HFFc6 (cell line): ENCODE results near the gene KLF3. TPM values are rescaled to one million over a fixed set of nuclear protein-coding genes. Genes with fewer than 3 reads are reported as not detected.
"Not testable (repeated sequence)": the region's sequence is repeated elsewhere in the genome, so short reads cannot be mapped to it uniquely, and the experiment has no call there.

ENCODE experiments used
- DNase-seq: peaks from one replicate; pipeline ENCODE4 v3.0.0-alpha.2; 2018
- H3K27ac Mint-ChIP-seq: 2 replicates; pipeline ENCODE4 v1.8.0; 2020; ENCODE audit warnings: mild to moderate bottlenecking, mixed read lengths
- H3K27me3 Mint-ChIP-seq: 2 replicates; pipeline ENCODE4 v1.8.0; 2021; ENCODE audit warnings: mild to moderate bottlenecking, moderate library complexity, mixed read lengths; ENCODE audit not compliant: insufficient read depth
- H3K36me3 Mint-ChIP-seq: 2 replicates; pipeline ENCODE4 v1.8.0; 2021; ENCODE audit warnings: low read depth, mixed read lengths
- H3K4me1 Mint-ChIP-seq: 2 replicates; pipeline ENCODE4 v1.8.0; 2020; ENCODE audit warnings: low read depth, mixed read lengths
- H3K4me3 Mint-ChIP-seq: 2 replicates; pipeline ENCODE4 v1.8.0; 2020; ENCODE audit warnings: mild to moderate bottlenecking, moderate library complexity, mixed read lengths
- H3K9me3 Mint-ChIP-seq: 2 replicates; pipeline ENCODE4 v1.8.0; 2020; ENCODE audit warnings: mild to moderate bottlenecking, mixed read lengths
- CTCF ChIP-seq: fragments of 200-600 bp; sonication (generic); IDR thresholded peaks from 2 replicates; pipeline ENCODE4 v1.5.0; 2021; ENCODE audit warnings: antibody characterized with exemption, mild to moderate bottlenecking
- total RNA-seq, 6 experiments: library from RNA; stranded (reverse); fragmentation: NEBNext Ultra II Directional; extraction: Animal tissue kit (Norgen Biotek cat#: 25700); gene quantifications; 2 replicates in 1 of 6; 3 replicates in 5 of 6; pipeline ENCODE4 v1.2.3, GENCODE V29; 2021

The KLF3 gene
- total RNA-seq, 6 experiments from 2014 or later, result 10.7 to 17.1 (median 14.0) TPM

- no peaks in the 10 kb centered on the region for H3K9me3 Mint-ChIP-seq
- no peak overlapping the region for H3K27ac Mint-ChIP-seq
These were observed 43.9 kb upstream of the KLF3 start for GRCh38 chr4:38620065-38620464.

GRCh38 chr4:38620527-38621027 is 43.4 kb upstream of the KLF3 start:
- no peaks in the 10 kb centered on the region for H3K36me3 Mint-ChIP-seq
- DNase-seq, result no peak
- H3K4me3 Mint-ChIP-seq, result no peak overlapping the region
- H3K27ac Mint-ChIP-seq, result no peak overlapping the region
- TF ChIP-seq CTCF, result no peak
- H3K4me1 Mint-ChIP-seq, result peaks cover 6% of the 10 kb centered on the region; the same call in 1 of the 2 replicates
- peaks cover 12% of the 10 kb centered on the region for H3K27me3 Mint-ChIP-seq
- no peaks in the 10 kb centered on the region for H3K9me3 Mint-ChIP-seq

More at GRCh38 chr4:38620065-38620464, 43.9 kb upstream of the KLF3 start:
- H3K27me3 Mint-ChIP-seq, result peaks cover 12% of the 10 kb centered on the region
- no peak for TF ChIP-seq CTCF
- no peaks in the 10 kb centered on the region for H3K36me3 Mint-ChIP-seq
- H3K4me1 Mint-ChIP-seq, result peaks cover 6% of the 10 kb centered on the region; the same call in 1 of the 2 replicates
- DNase-seq, result no peak
- H3K4me3 Mint-ChIP-seq, result no peak overlapping the region

GRCh38 chr4:38621028-38621684 is 42.8 kb upstream of the KLF3 start:
- H3K9me3 Mint-ChIP-seq, result no peaks in the 10 kb centered on the region
- H3K27ac Mint-ChIP-seq, result no peak overlapping the region
- H3K4me3 Mint-ChIP-seq, result no peak overlapping the region
- DNase-seq, result peak; percentile 26
- TF ChIP-seq CTCF, result no peak
- H3K27me3 Mint-ChIP-seq, result peaks cover 10% of the 10 kb centered on the region
- peaks cover 6% of the 10 kb centered on the region; the same call in 1 of the 2 replicates for H3K4me1 Mint-ChIP-seq
- no peaks in the 10 kb centered on the region for H3K36me3 Mint-ChIP-seq

- DNase-seq, result no peak
- Mint-ChIP-seq H3K27me3 (peaks cover 10% of the 10 kb centered on the region), H3K4me1 (peaks cover 6% of the 10 kb centered on the region; the same call in 1 of the 2 replicates), H3K4me3 (no peak overlapping the region), H3K27ac (no peak overlapping the region), H3K36me3 (no peaks in the 10 kb centered on the region), H3K9me3 (no peaks in the 10 kb centered on the region)
- TF ChIP-seq CTCF, result no peak
These were observed 42.2 kb upstream of the KLF3 start for GRCh38 chr4:38621831-38622230.

GRCh38 chr4:38622340-38622739 is 41.7 kb upstream of the KLF3 start:
- not testable (repeated sequence) for H3K9me3 Mint-ChIP-seq, H3K4me1 Mint-ChIP-seq, DNase-seq, H3K4me3 Mint-ChIP-seq, H3K36me3 Mint-ChIP-seq, H3K27me3 Mint-ChIP-seq, H3K27ac Mint-ChIP-seq

GRCh38 chr4:38623260-38623659 is 40.7 kb upstream of the KLF3 start:
- Mint-ChIP-seq H3K27ac (no peak overlapping the region), H3K36me3 (no peaks in the 10 kb centered on the region), H3K27me3 (peaks cover 11% of the 10 kb centered on the region), H3K9me3 (no peaks in the 10 kb centered on the region), H3K4me1 (peaks cover 6% of the 10 kb centered on the region; the same call in 1 of the 2 replicates), H3K4me3 (no peak overlapping the region)
- DNase-seq, result no peak
- TF ChIP-seq CTCF, result no peak
